GM19467 (cell line): ENCODE measurements around the gene XYLT1.

Experiments used
- ATAC-seq: cut with Tn5 transposase; IDR thresholded peaks from one replicate; pipeline ENCODE4 v1.9.1; 2021; ENCODE audit warnings: mild to moderate bottlenecking, moderate library complexity; ENCODE audit not compliant: unreplicated experiment

The XYLT1 gene

GRCh38 chr16:17128791-17129190 lies 342.0 kb downstream of the XYLT1 start:
- no peak for ATAC-seq

GRCh38 chr16:17126156-17126555 lies 344.6 kb downstream of the XYLT1 start:
- no peak for ATAC-seq

- no peak for ATAC-seq
Observed at GRCh38 chr16:17125671-17126070, 345.1 kb downstream of the XYLT1 start.

- no peak for ATAC-seq
Observed at GRCh38 chr16:17117906-17118577, 352.7 kb downstream of the XYLT1 start.

- no peak for ATAC-seq
Observed at GRCh38 chr16:17116595-17117322, 354.0 kb downstream of the XYLT1 start.

- ATAC-seq, result no peak
Observed at GRCh38 chr16:17109413-17109812, 361.3 kb downstream of the XYLT1 start.

- ATAC-seq, result no peak
Observed at GRCh38 chr16:17108596-17108995, 362.2 kb downstream of the XYLT1 start.

GRCh38 chr16:17107450-17107849 lies 363.3 kb downstream of the XYLT1 start:
- ATAC-seq, result no peak

- ATAC-seq, result no peak
Observed at GRCh38 chr16:17106243-17106791, 364.4 kb downstream of the XYLT1 start.

GRCh38 chr16:17105239-17105797 lies 365.4 kb downstream of the XYLT1 start:
- ATAC-seq, result no peak

GRCh38 chr16:17104654-17105053 lies 366.1 kb downstream of the XYLT1 start:
- no peak for ATAC-seq

GRCh38 chr16:17103216-17103615 lies 367.5 kb downstream of the XYLT1 start:
- no peak for ATAC-seq

- no peak for ATAC-seq
Observed at GRCh38 chr16:17101646-17102045, 369.1 kb downstream of the XYLT1 start.

GRCh38 chr16:17098685-17099084 lies 372.1 kb downstream of the XYLT1 start:
- ATAC-seq, result no peak

- ATAC-seq, result no peak
Observed at GRCh38 chr16:17084130-17084529, 386.6 kb downstream of the XYLT1 start.

GRCh38 chr16:17083628-17084027 lies 387.1 kb downstream of the XYLT1 start:
- no peak for ATAC-seq

GRCh38 chr16:17082095-17082882 lies 388.5 kb downstream of the XYLT1 start:
- ATAC-seq, result no peak

GRCh38 chr16:17080105-17080504 lies 390.7 kb downstream of the XYLT1 start:
- no peak for ATAC-seq

- ATAC-seq, result no peak
Observed at GRCh38 chr16:17078931-17079631, 391.7 kb downstream of the XYLT1 start.

GRCh38 chr16:17076818-17077498 lies 393.8 kb downstream of the XYLT1 start:
- ATAC-seq, result no peak
